Measurements from ENCODE around the gene ABO. TPM values are rescaled to one million over a fixed set of nuclear protein-coding genes. Genes with fewer than 3 reads are reported as not detected.

Gene ABO
- total RNA-seq, 1 experiment from 2014 or later = 0.96 TPM

DNA sequence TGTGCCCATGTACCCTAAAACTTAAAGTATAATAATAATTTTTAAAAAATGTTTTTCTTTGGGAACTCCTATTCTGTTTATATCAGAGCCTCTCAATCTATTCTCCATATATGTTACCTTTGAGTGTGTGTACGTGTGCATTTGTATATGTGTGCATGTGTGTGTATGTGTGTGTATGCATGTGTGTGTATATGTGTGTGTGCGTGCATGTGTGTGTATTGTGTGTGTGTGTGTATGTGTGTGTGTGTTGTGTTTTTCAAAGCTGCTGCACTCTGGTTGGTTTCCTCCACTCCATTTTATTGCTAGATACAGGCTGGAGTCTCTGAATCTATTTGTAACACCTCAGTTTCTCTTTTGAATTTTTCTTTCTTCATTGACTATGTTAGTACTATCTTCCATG lies 41.0 kb upstream of the ABO start:
- Histone ChIP-seq H4K20me1 (ENCODE audit: insufficient read depth) (no peaks in the 10 kb centered on the region), H3K36me3 (ENCODE audit: low read depth) (no peaks in the 10 kb centered on the region), H3K27me3 (ENCODE audit: insufficient read depth, low read depth) (no peaks in the 10 kb centered on the region), H3K9me3 (ENCODE audit: insufficient read depth, low read depth) (no peaks in the 10 kb centered on the region), H3K4me3 (no peak overlapping the region), H3K9me2 (ENCODE audit: insufficient read depth) (no peaks in the 10 kb centered on the region), H2AFZ (no peak overlapping the region), H3K4me1 (replicated peaks; ENCODE audit: insufficient read depth) (no peaks in the 10 kb centered on the region), H3K27ac (no peak overlapping the region), H3F3A (ENCODE audit: insufficient read depth, low read depth) (no peaks in the 10 kb centered on the region), H3K4me2 (no peak overlapping the region), H3K79me2 (ENCODE audit: low read depth) (no peaks in the 10 kb centered on the region)
- intact Hi-C loops (cut with micrococcal nuclease; ENCODE audit: unreplicated experiment) = no loop called here
- BruUV-seq (replicated peaks) = no TSS peak
- CTCF ChIA-PET = no interaction called here
- DNase-seq = no peak
- TF ChIP-seq, protein P1, sequence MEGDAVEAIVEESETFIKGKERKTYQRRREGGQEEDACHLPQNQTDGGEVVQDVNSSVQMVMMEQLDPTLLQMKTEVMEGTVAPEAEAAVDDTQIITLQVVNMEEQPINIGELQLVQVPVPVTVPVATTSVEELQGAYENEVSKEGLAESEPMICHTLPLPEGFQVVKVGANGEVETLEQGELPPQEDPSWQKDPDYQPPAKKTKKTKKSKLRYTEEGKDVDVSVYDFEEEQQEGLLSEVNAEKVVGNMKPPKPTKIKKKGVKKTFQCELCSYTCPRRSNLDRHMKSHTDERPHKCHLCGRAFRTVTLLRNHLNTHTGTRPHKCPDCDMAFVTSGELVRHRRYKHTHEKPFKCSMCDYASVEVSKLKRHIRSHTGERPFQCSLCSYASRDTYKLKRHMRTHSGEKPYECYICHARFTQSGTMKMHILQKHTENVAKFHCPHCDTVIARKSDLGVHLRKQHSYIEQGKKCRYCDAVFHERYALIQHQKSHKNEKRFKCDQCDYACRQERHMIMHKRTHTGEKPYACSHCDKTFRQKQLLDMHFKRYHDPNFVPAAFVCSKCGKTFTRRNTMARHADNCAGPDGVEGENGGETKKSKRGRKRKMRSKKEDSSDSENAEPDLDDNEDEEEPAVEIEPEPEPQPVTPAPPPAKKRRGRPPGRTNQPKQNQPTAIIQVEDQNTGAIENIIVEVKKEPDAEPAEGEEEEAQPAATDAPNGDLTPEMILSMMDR (conservative IDR thresholded peaks at IDR 0.05) = no peak
- no peak for TF ChIP-seq EZH2 (IDR thresholded peaks at IDR 0.05; ENCODE audit: low read depth)
- POLR2A ChIA-PET (ENCODE audit: unreplicated experiment) = no interaction called here

DNA sequence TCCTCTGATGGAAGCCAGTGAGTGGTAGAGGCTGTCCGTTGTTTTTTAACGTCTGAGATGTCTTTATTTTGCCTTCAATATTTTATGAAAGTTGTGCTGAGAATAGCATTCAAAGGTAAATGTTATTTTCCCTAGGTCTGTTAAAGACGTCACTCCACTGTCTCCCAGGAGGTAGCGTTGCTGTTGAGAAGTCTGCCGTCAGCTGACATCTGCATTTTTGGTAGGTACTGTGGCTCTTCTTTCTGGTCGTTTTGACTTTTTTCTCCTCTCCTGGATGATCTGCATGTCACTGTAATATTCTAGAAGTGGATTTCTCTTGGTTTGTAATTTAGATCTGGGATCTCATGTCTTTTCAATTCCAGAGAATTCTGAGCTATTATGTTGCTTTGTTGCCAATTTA lies 34.6 kb upstream of the ABO start:
- no peak overlapping the region for H3K27ac ChIP-seq
- no peaks in the 10 kb centered on the region for H3K9me2 ChIP-seq (ENCODE audit: insufficient read depth)
- ChIA-PET POLR2A (ENCODE audit: unreplicated experiment) (no interaction called here), CTCF (interaction anchor here (0.7 kb wide), 1 partner anchor 380 kb away, joined by 8 read pairs; no protein-coding TSS in a partner anchor)
- intact Hi-C loops (cut with micrococcal nuclease; ENCODE audit: unreplicated experiment) = no loop called here
- H3K27me3 ChIP-seq (ENCODE audit: insufficient read depth, low read depth) = peaks cover 41% of the 10 kb centered on the region
- H3K4me3 ChIP-seq = no peak overlapping the region
- no peaks in the 10 kb centered on the region for H3K79me2 ChIP-seq (ENCODE audit: low read depth)
- H3K4me2 ChIP-seq = no peak overlapping the region
- DNase-seq = no peak
- no peaks in the 10 kb centered on the region for H4K20me1 ChIP-seq (ENCODE audit: insufficient read depth)
- TF ChIP-seq, protein P1 (conservative IDR thresholded peaks at IDR 0.05) = no peak
- H3K9me3 ChIP-seq (ENCODE audit: insufficient read depth, low read depth) = no peaks in the 10 kb centered on the region
- H3K36me3 ChIP-seq (ENCODE audit: low read depth) = no peaks in the 10 kb centered on the region
- BruUV-seq (replicated peaks) = no TSS peak
- no peaks in the 10 kb centered on the region for H3F3A ChIP-seq (ENCODE audit: insufficient read depth, low read depth)
- no peak overlapping the region for H2AFZ ChIP-seq
- no peaks in the 10 kb centered on the region for H3K4me1 ChIP-seq (replicated peaks; ENCODE audit: insufficient read depth)

DNA sequence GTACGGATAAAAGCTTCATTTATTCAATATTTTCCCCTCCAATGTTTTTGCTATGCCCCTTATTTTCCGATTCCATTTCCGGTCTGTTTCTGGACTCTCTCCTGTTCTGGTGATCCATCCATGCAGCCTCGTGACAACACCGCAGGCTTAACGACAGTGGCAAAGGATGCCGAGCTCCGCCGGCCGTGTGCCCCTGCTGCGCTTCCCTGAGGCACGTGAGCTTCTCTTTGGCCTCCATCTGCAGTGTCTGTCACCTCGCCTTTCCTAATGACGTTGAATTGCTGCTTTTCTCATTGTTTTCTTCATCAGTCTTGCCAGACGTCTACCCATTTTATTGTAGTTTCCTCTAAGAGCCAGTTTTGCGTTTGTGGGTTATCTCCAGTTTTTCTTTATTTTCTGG lies 32.3 kb upstream of the ABO start:
- DNase-seq = no peak
- H3K27me3 ChIP-seq (ENCODE audit: insufficient read depth, low read depth) = peaks cover 55% of the 10 kb centered on the region
- H4K20me1 ChIP-seq (ENCODE audit: insufficient read depth) = no peaks in the 10 kb centered on the region
- no peaks in the 10 kb centered on the region for H3K9me3 ChIP-seq (ENCODE audit: insufficient read depth, low read depth)
- CTCF ChIA-PET = no interaction called here
- no peak for TF ChIP-seq EZH2 (IDR thresholded peaks at IDR 0.05; ENCODE audit: low read depth)
- TF ChIP-seq, protein P1 (conservative IDR thresholded peaks at IDR 0.05) = no peak
- POLR2A ChIA-PET (ENCODE audit: unreplicated experiment) = no interaction called here
- no peaks in the 10 kb centered on the region for H3K36me3 ChIP-seq (ENCODE audit: low read depth)
- no peaks in the 10 kb centered on the region for H3K4me1 ChIP-seq (replicated peaks; ENCODE audit: insufficient read depth)
- no peak overlapping the region for H3K4me3 ChIP-seq
- intact Hi-C loops (cut with micrococcal nuclease; ENCODE audit: unreplicated experiment) = no loop called here
- no peaks in the 10 kb centered on the region for H3F3A ChIP-seq (ENCODE audit: insufficient read depth, low read depth)
- no peaks in the 10 kb centered on the region for H3K9me2 ChIP-seq (ENCODE audit: insufficient read depth)
- no peaks in the 10 kb centered on the region for H3K79me2 ChIP-seq (ENCODE audit: low read depth)
- no peak overlapping the region for H3K4me2 ChIP-seq
- H3K27ac ChIP-seq = no peak overlapping the region
- no peak overlapping the region for H2AFZ ChIP-seq
- no TSS peak for BruUV-seq (replicated peaks)
